NCI-H345 (cell line): ENCODE measurements around the gene SSR1.

Source experiments
- DNase-seq: peaks from one replicate; lab custom pipeline; 2025; lab: John Stamatoyannopoulos, UW

SSR1 gene

DNA sequence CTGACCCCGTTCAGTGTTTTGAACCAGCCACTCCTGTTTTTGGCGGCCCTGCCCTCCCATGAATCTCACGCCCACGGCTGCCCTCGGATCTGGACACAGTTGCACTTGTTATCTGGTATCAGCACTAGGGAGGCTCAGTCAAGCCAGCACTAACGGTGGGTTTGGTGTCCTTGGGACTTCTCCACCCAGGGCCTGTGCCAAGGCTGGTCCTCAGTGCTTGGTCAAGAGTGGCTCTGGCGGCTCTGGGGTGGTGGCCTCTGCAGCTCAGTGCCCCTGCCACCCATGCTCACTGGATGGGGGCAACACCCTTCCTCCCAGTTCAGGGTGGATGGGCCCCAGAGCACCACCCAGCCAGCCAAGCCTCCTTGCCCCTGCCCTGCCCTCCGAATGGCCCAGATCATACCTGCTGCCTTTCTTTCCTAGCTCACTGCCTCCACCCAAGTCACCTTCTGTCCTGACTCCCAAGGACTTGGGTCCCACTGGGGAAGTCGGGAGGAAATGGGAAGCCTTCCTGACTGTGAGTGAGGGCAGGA is 54.7 kb downstream of the SSR1 start:
- DNase-seq, result no peak

DNA sequence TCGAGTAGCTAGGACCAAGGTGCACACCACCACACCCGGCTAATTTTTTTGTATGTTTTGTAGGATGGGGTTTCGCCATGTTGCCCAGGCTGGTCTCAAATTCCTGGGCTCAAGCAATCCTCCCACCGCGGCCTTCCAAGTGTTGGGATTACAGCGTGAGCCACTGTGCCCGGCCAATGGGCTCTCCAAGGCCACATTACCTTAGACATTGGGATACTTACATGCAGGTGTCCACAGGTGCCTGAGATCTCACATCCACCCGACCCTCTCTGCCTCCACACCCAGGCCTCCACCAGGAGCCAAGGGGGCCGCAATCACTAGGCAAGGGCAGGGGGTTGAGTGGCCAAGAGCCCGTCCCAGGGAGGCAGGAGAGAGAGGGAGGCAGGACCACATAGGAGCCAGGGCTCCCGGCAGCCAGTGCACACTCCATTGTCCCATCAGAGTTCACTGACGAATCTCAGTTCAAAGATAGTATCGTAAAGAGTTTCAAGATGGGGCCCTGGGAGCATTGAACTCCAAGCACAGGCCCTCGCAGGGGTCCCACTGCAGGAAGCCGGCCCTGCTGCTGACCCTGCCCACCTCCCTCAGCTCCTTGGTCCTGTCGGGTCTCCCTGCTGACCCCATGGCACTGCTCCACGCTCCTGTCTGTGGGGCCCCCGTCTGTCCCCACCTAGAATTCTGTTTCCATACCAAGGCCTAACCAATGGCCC is 55.3 kb downstream of the SSR1 start:
- DNase-seq, result no peak

- no peak for DNase-seq
These were observed 56.2 kb downstream of the SSR1 start for GRCh38 chr6:7256785-7257184.

DNA sequence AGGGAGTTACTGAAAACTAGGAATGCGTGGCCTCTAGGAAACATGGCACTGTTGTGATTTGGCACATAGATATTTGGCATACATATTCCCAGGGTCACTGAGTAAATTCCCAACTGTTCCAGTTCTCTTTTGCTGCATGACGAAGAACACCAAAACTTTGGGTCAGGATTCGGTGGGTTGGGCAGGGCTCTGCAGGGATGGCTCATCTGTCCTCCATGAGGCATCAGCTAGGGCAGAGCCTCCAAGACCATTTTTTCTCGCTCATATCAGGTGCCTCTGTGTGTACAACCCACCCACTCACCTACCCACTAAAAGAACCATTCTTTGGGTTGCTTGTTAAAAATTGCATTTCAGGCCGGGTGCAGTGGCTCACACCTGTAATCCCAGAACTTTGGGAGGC is 57.1 kb downstream of the SSR1 start:
- no peak for DNase-seq

- DNase-seq, result no peak
These were observed 57.8 kb downstream of the SSR1 start for GRCh38 chr6:7254980-7255835.

GRCh38 chr6:7252390-7252789 is 60.6 kb downstream of the SSR1 start:
- DNase-seq, result no peak

DNA sequence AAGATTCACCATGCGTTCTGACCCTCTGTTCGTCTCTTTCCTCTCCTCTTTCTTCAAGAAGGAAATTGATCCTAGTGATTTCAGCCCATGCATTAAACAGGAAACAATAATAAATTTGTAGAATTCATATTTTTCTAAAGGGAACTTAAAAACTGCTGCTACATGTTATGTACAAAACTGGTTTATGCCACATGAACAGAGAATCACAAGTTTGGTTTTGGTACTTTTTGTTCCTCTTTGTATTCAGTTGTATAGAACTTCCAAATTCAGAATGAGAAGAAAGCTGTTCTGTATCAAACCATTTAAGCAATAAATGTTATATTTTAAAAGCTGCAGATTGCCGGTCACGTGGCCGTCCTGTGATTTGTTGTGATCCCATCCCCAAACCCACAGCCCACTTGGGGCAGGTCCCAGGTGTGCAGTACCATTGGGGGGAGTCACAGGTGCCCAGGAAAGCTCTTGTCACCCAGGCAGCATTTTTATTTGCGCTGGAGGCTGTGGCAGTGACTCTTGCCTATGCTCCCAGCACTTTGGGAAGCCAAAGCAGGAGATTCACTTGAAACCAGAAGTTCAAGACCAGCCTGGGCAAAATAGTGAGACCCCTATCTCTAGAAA is 61.2 kb downstream of the SSR1 start:
- no peak for DNase-seq

DNA sequence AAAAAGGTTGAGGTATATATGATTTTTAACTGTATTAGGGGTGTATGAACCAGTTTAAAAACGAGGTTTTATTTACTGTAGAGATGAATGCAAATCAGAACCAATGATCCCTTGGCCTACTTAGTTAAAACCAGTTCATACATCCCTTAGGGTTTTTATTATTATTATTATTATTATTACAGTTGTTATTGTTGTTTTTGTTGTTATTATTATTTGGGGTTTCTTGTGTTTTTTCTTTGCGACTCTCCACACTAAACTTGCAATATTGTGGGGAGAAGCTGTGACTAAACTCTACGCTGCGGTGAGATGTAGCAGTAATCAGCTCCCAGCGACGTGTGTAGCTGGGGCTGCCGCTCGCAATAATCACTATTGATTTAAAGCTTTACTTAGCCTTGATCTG is 62.2 kb downstream of the SSR1 start:
- no peak for DNase-seq

DNA sequence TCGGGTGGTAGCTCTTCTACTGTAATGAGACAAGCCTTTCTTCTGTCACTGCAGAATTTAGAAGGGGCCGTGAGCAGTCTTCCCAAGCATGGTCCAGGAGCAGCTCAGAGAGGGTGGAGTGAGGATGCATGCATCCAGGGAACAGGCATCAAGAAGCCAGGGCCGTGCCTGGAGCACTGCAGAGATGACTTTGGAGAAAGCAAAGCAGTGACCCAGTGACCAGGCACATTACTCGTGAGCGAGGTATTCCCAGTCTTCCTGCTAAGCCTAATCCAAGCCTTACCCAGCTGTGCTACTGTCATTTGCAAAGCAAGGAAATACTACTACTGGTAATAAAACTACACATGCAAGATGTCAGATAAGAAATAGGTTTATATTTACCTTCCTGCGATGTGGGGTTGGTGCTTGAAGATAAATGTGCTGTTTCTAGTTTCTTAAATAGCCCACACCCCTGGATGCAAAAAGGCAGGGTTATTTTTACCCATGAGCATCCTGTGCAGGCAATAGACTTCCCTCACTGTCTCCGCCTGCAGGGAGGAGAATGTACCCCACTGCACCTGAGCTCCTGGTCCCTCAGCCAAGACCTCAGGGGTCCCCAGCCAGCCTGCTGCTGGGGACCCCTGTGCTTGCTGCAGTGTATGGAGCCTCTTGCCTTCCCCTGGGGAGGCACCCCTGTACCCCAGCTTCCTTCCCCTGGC is 62.9 kb downstream of the SSR1 start:
- no peak for DNase-seq

- no peak for DNase-seq
These were observed 63.6 kb downstream of the SSR1 start for GRCh38 chr6:7249391-7249790.

GRCh38 chr6:7247828-7248227 is 65.2 kb downstream of the SSR1 start:
- no peak for DNase-seq

- DNase-seq, result no peak
These were observed 65.9 kb downstream of the SSR1 start for GRCh38 chr6:7247179-7247456.

GRCh38 chr6:7246401-7247178 is 66.4 kb downstream of the SSR1 start:
- DNase-seq, result no peak

DNA sequence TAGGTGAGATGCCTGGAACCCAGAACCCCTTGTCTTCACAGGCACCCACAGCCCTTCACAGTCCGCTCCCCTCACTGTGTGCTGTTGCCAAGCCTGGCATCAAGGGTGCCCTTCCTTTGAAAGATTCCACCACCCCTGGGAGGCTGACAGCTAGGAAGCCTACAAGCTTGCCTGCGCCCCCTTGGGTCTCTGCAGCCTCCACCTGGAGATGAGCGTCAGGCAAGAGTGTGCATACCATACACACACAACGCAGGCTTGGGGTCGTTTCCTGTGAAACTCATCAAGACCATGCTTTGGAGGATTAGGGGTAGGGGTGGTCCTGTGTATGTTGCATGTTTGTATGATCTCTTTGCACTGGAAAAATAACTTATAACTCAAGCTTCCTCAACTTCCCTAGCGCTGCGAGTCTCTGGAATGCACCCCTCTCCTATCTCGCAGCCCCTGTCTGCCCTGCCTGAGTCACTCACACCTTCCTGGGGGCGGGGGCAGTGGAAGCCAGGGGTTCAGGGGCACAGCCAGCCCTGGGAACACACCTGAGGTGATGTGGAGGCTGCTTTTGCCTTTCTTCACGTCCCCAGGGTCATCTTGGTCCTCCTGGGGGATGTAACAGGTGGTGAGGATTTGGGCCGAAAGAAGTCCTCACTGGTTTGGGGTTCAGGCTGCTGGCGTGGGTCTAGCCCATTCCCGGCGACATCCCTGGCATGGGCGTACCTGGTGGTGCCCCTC is 67.2 kb downstream of the SSR1 start:
- DNase-seq, result no peak

DNA sequence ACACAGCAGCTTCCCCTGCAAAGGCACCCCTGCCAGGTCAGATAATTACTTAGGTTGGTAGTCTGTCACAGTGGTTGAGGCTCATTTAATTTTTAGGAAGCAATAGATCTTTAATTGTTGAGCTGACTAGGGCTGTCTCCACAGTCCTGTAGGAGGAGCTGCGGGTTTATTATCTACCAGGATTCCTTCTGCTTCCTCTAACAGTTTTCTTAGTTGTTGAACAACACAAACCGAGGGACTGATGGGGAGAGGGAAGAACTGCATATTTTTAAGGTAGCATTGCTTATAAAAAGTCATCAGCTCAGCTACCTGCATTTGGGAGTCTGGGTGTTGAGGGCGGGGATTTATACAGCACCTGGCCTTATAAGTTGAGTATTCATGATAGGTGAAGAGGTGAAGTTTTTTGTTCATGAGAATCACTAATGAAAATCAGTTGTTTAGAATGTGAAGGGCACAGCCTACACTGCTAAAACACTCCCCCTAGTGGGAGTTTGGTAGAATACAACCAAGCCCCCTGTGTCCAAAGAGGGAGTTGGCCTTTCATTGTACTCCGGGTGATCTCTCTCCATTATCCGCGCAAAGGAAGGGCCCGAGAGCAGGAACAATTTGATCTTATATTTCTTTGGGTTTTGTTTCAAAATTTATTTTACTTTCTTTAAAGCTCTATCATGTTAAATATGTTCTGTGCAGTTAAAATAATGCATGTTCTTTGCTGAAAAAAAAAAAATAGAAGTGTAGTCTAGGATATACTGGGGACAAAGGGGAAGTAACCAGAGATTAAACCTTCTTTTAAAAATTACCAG is 69.6 kb downstream of the SSR1 start:
- DNase-seq, result peak; percentile 11

DNA sequence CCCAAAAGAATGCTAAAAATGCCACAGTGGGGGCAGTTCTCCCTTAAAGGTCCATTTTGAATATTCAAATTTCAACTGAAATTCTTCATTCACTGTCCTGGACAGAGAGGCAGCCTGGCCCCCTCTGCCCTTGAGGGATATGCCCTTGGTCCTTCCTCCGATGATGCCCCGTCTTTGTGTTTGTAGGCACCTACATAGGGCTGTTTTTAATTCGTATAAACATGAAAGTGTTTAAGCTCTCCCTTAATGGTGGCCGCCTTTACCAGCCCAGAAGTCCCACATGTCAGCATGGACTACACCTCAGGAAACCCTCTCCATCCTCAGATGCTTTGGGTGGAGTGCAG is 70.2 kb downstream of the SSR1 start:
- DNase-seq, result no peak

DNA sequence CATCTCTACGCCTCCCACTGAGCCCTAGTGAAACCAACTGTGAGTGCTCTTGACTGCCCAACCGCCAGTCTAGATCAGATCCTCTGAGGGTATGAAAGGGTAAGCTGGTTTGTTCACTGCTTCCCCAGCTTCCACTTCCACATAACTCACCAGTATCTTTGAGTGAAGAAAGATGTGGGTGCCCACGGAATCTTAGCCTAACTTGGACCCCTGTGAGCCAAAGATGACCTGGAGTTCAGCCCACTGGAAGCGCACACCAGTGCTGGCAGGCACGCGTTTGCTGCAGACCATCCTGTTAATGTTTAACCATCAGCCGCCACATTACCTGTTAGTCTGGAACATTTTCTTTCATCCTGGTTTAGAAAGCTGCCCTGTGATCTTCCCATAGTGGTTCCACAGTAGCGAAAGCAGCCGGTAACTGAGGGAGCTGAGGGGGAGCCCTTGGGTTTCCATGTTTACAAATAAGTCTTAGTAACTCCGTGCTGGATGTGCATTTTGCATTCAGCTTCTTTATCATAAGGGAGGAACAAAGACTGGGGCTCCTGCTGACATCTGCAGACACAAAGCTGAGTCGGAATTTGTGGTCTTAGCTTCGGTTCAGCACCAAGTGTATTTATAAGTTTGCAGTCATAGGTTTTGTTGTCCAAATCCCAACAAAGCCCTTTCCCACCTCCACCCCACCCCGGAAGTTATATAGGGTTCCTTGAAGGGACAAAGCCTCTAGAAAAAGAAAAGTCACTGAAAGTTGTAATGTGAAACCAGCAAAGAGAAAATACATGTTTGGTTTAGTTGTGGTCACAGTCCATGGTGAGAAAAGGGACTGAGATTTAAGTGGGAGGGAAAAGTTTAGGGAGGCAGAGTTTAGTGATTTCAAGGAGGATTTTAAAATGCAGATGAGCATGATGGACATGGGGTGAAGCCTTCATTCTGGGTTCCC is 71.0 kb downstream of the SSR1 start:
- no peak for DNase-seq

GRCh38 chr6:7241160-7241559 is 71.8 kb downstream of the SSR1 start:
- no peak for DNase-seq

DNA sequence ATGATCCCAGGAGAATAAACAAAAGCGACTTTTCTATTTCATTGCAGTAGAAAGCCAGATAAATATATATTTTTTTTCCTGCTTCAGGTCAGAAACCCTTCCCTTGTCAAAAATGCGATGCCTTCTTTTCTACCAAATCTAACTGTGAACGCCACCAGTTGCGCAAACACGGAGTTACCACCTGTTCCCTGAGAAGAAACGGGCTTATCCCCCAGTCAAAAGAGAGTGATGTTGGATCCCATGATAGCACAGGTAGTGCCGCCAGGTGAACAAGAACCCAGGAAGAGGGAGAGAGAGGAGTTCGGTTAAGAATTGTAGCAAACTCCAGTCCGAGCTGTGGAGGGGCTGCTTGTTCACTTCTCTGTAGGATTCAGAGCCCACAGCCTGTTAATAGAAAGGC is 72.6 kb downstream of the SSR1 start:
- DNase-seq, result no peak
